H1 (cell line): ENCODE measurements around the gene UMODL1. TPM values are rescaled to one million over a fixed set of nuclear protein-coding genes. Genes with fewer than 3 reads are reported as not detected.

ENCODE experiments used
- CREB1 ChIP-seq: IDR thresholded peaks from 2 replicates; pipeline ENCODE4 v1.6.1; 2012; ENCODE audit warnings: inconsistent platforms
- FOSL1 ChIP-seq: IDR thresholded peaks from 2 replicates; pipeline ENCODE4 v1.6.1; 2011; ENCODE audit warnings: mild to moderate bottlenecking, low read depth, low read length, moderate library complexity; ENCODE audit not compliant: insufficient read depth
- JUN ChIP-seq: IDR thresholded peaks from 2 replicates; pipeline ENCODE4 v1.6.1; 2011; ENCODE audit warnings: low read depth, mild to moderate bottlenecking, improper control_type of control experiment, low read length
- RAD21 ChIP-seq, 2 experiments: IDR thresholded peaks in 1 of 2; conservative IDR thresholded peaks in 1 of 2; 2 replicates each; pipeline ENCODE4 v1.6.1; 2011; ENCODE audit warnings: low read depth in 2 of 2, low read length in 2 of 2, improper control_type of control experiment in 1 of 2, inconsistent platforms in 1 of 2, mild to moderate bottlenecking in 1 of 2, moderate library complexity in 1 of 2
- SIX5 ChIP-seq: IDR thresholded peaks from 2 replicates; pipeline ENCODE4 v1.6.1; 2011; ENCODE audit warnings: mild to moderate bottlenecking, low read depth, low read length
- YY1 ChIP-seq: IDR thresholded peaks from 2 replicates; pipeline ENCODE4 v1.6.1; 2011; ENCODE audit warnings: low read depth, mild to moderate bottlenecking, low read length
- polyA plus RNA-seq, 7 experiments: library from polyadenylated mRNA; depleted of rRNA in 3 of 7; stranded (reverse) in 5 of 7; unstranded in 2 of 7; fragments of >200 nt in 5 of 7; fragments of 200-250 nt in 2 of 7; gene quantifications; 1 replicate in 5 of 7; 2 replicates in 1 of 7; 4 replicates in 1 of 7; pipeline versions ENCODE4 v1.2.1 to v1.2.3, GENCODE V29; 2011 to 2013; ENCODE audit warnings: missing spikeins in 2 of 7, mixed read lengths in 2 of 7
- total RNA-seq: library from RNA; stranded (reverse); fragmentation: NEBNext Ultra II Directional; extraction: Animal tissue kit (Norgen Biotek cat#: 25700); gene quantifications from 2 replicates; pipeline ENCODE4 v1.2.1, GENCODE V29; 2021

UMODL1 gene
- total and polyA plus RNA-seq, 2 of the 8 experiments (the other 6 are each of a cell fraction or from before 2014, with no cell fraction given): not detected

- no peak for TF ChIP-seq RAD21 (IDR thresholded peaks at IDR 0.05 in 1 of 2, conservative IDR thresholded peaks at IDR 0.05 in 1 of 2; ENCODE audit: low read depth in 2 of 2, low read length in 2 of 2)
- no peak for TF ChIP-seq YY1
- TF ChIP-seq JUN: no peak
- TF ChIP-seq SIX5: no peak
- no peak for TF ChIP-seq FOSL1
- TF ChIP-seq CREB1: no peak
Observed at GRCh38 chr21:42112238-42112637, 41.1 kb downstream of the UMODL1 start (continued).
